T-helper 2 cell treated with Interferon-gamma antibody and Interleukin-4, amounts not matched to agents 5 μg/mL and 100 μg/mL, for 36 hours (primary cell): ENCODE measurements around the gene PARD6G.

Experiments used
- DNase-seq: peaks from one replicate; pipeline ENCODE4 v3.0.0; 2021; ENCODE audit warnings: low spot score
- H3K27ac Mint-ChIP-seq: one replicate; pipeline ENCODE4 v1.8.0; 2021; ENCODE audit warnings: mild to moderate bottlenecking, mixed read lengths
- H3K27me3 Mint-ChIP-seq: one replicate; pipeline ENCODE4 v1.8.0; 2021; ENCODE audit warnings: low read depth, mixed read lengths
- H3K36me3 Mint-ChIP-seq: one replicate; pipeline ENCODE4 v1.8.0; 2021; ENCODE audit warnings: low read depth, mixed read lengths
- H3K4me1 Mint-ChIP-seq: one replicate; pipeline ENCODE4 v1.8.0; 2021; ENCODE audit warnings: low read depth, mixed read lengths
- H3K4me3 Mint-ChIP-seq: one replicate; pipeline ENCODE4 v1.8.0; 2022; ENCODE audit warnings: mild to moderate bottlenecking, moderate library complexity, mixed read lengths
- H3K9me3 Mint-ChIP-seq: one replicate; pipeline ENCODE4 v1.8.0; 2021; ENCODE audit warnings: mixed read lengths

The PARD6G gene

DNA sequence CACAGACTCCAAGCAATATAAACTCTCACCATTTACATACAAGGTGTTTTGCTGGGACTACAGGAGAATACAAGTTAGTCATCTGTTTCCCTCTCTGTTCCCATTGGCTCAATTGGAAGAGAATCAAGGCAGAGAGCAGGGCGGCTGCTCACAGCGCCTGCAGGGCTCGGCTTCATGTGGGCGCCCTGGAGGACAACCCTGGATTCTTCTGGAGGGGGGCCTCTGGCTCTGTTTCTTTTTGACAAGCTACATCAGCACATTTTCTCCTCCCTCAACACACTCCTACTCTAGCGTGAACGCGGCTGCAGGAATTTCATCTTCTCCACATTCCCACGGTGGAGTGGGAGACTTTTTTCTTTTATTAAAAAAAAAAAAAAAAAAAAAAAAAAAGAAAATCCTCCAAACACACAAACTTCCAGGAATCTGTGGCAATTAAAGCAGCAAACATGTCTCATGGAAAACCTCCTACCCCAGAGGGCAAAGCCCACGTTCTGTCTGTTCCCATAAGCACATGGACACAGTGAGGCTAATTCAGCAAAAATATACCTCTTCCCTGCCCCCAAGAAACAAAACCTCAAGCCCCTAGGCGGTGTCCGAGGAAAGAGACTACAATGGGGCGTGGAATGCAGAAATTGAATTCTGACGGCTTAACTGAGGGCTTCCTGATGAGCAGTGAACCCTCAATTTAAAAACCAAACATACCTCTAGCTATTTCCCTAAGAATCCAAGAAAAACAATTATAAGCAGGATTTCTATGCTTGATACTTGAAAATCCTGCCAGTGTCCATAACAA lies 50.6 kb downstream of the PARD6G start:
- Mint-ChIP-seq H3K36me3 (no peaks in the 10 kb centered on the region), H3K4me3 (no peak overlapping the region), H3K9me3 (no peaks in the 10 kb centered on the region), H3K4me1 (peaks cover 5% of the 10 kb centered on the region), H3K27ac (no peak overlapping the region), H3K27me3 (peaks cover 36% of the 10 kb centered on the region)
- DNase-seq: no peak

GRCh38 chr18:80194874-80195570 lies 52.3 kb downstream of the PARD6G start:
- Mint-ChIP-seq H3K27me3 (peaks cover 32% of the 10 kb centered on the region), H3K36me3 (no peaks in the 10 kb centered on the region), H3K27ac (no peak overlapping the region), H3K4me1 (no peaks in the 10 kb centered on the region), H3K9me3 (no peaks in the 10 kb centered on the region), H3K4me3 (no peak overlapping the region)
- DNase-seq: no peak

DNA sequence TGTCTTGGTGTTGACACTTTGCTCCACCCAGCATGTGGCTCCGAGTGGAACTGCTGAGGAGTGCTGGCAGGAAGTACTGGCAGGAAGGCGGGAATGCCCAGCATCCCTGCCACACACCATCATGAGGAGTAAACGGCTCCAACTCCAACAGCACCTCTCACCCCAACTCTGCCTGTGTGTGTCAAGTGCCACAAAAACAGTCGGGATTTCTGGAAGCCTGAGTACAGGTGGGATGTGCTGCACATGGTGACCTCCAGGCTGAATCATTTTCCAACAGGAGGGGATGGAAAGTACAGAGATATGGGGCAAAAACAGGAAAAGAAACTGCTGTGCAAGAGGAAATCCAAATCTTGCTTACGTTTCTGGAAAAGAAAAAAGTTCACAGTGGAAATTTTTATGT lies 53.6 kb downstream of the PARD6G start:
- Mint-ChIP-seq H3K36me3 (no peaks in the 10 kb centered on the region), H3K27me3 (peaks cover 28% of the 10 kb centered on the region), H3K27ac (no peak overlapping the region), H3K4me3 (no peak overlapping the region), H3K9me3 (no peaks in the 10 kb centered on the region), H3K4me1 (no peaks in the 10 kb centered on the region)
- DNase-seq: no peak

DNA sequence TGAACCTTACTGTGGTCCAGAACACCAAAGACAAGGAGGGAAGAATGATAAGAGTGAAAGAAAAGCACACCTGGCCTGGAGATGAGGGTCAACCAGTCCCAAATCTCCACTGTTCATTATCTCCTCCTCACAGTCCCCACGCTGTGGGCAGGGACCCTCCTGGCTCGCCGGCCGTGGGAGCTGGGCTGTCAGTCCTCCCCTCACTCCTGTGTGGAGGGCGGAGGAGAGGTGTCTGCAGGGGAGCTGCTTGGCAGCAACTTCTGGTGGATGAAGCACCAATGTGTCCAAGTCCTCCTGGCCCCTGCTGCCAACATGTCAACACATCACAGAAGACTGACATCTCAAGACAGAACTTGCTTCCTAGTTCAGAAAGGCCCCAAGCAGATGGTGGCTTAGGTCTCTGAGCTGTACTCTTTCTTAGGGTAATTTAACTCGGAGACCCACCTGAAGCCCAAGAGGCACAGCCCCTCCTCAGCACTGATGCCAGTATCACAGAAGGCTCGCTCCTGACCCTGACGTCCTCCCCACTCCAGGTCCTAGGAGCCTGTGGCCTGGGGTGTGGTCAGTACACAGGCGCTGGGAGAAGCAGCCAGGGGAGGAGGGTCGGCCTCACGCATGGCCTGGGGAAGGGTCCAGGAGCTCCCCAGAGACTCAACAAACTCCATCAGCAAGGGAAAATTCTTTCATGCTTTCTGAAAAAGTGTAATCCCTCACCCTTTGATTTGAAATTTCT lies 54.5 kb downstream of the PARD6G start:
- Mint-ChIP-seq H3K36me3 (no peaks in the 10 kb centered on the region), H3K27me3 (peaks cover 23% of the 10 kb centered on the region), H3K27ac (no peak overlapping the region), H3K4me3 (no peak overlapping the region), H3K9me3 (no peaks in the 10 kb centered on the region), H3K4me1 (no peaks in the 10 kb centered on the region)
- DNase-seq: no peak

DNA sequence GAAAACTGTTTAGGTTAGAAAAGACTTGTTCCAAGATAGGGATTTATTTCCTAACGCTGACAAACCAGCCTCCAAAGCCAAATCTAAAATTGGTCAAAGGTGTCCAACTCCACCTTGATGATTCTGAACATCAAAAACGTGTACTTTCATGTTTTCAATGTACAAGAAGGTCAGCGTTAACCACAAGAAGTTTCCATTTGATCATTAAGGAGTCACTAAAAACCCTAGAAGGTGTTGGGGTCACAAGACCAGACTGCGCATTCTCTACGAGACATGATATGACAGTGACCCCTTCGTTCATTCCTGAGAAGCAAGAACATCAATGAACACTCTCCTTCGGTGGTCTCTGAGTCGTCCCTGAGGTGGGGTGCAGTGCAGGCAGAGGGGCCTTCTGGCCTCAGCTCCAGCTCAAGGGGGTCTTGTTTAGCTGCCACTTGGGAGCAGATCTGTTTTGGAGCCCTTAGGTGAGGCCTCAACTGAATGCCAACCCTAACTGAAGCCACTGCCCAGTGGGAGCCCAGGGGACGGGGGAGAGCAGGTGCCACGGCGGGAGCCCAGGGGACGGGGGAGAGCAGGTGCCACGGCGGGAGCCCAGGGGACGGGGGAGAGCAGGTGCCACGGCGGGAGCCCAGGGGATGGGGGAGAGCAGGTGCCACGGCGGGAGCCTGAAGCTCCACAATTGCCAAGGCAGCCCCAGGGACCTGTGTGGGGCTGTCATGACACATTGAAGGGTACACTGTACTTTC lies 55.2 kb downstream of the PARD6G start:
- H3K27ac Mint-ChIP-seq: no peak overlapping the region
- no peak for DNase-seq
- H3K4me3 Mint-ChIP-seq: no peak overlapping the region
- no peaks in the 10 kb centered on the region for H3K36me3 Mint-ChIP-seq
- H3K4me1 Mint-ChIP-seq: no peaks in the 10 kb centered on the region
- peaks cover 21% of the 10 kb centered on the region for H3K27me3 Mint-ChIP-seq
- H3K9me3 Mint-ChIP-seq: no peaks in the 10 kb centered on the region

DNA sequence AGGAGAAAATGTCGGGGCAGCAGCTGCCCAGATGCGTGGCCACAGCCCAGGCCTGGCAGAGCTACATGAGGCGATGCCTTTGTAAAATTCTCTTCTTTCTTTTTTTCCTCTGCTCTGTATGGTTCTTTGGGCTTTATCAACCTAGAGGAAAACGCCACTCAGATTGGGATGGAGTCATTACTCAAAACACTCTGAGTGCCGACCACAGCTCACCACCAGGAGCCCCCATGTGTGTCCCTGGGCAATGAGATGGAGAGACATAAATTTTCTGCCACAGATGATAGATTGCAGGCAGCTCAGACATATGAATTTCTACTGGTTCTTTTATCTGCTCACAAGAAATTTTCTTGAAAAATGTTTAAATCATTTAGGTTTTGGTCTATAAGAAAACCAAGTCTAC lies 56.0 kb downstream of the PARD6G start:
- Mint-ChIP-seq H3K4me1 (no peaks in the 10 kb centered on the region), H3K27ac (no peak overlapping the region), H3K9me3 (peaks cover under 1% of the 10 kb centered on the region), H3K27me3 (peaks cover 18% of the 10 kb centered on the region), H3K36me3 (no peaks in the 10 kb centered on the region), H3K4me3 (no peak overlapping the region)
- DNase-seq: no peak

DNA sequence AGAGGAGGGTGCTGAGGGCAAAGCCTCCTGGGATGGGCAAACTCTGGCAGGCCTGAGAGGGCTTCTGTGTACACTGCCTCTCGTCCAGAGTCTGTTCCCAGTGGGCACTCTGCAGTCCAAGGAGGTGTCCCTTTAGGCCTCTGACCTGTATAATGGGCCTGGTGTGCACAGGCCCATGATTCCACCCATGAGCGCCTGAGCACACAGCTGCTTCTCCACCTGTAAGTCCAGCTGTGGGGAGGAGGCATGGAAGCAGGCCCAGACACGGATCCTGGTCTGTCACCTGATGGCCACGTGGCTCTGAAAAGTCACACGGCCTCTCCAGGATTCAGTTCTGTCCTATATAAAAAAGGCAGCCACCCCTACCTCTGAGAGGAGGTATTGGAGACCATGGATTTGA lies 57.0 kb downstream of the PARD6G start:
- no peaks in the 10 kb centered on the region for H3K4me1 Mint-ChIP-seq
- H3K4me3 Mint-ChIP-seq: no peak overlapping the region
- H3K27ac Mint-ChIP-seq: no peak overlapping the region
- peaks cover 5% of the 10 kb centered on the region for H3K9me3 Mint-ChIP-seq
- H3K36me3 Mint-ChIP-seq: no peaks in the 10 kb centered on the region
- no peak for DNase-seq
- peaks cover 15% of the 10 kb centered on the region for H3K27me3 Mint-ChIP-seq

DNA sequence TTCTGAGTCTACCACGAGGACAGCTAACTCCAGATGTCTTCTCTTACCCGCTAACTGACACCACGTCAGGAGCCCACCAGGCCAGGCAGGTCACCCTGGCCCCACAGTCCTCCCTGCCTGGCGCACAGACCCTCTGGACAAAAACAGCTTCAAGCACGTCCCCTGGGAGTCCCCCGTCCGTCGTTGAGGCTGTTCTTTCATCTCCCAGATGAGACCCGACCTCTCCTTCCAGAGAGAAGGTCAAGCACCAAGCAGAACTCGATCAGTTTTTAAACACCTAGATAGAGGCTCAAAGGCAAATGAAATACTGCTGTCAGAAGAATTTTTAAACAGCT lies 57.8 kb downstream of the PARD6G start:
- Mint-ChIP-seq H3K4me3 (no peak overlapping the region), H3K27ac (no peak overlapping the region), H3K36me3 (no peaks in the 10 kb centered on the region), H3K9me3 (peaks cover 5% of the 10 kb centered on the region), H3K27me3 (peaks cover 12% of the 10 kb centered on the region), H3K4me1 (no peaks in the 10 kb centered on the region)
- no peak for DNase-seq

DNA sequence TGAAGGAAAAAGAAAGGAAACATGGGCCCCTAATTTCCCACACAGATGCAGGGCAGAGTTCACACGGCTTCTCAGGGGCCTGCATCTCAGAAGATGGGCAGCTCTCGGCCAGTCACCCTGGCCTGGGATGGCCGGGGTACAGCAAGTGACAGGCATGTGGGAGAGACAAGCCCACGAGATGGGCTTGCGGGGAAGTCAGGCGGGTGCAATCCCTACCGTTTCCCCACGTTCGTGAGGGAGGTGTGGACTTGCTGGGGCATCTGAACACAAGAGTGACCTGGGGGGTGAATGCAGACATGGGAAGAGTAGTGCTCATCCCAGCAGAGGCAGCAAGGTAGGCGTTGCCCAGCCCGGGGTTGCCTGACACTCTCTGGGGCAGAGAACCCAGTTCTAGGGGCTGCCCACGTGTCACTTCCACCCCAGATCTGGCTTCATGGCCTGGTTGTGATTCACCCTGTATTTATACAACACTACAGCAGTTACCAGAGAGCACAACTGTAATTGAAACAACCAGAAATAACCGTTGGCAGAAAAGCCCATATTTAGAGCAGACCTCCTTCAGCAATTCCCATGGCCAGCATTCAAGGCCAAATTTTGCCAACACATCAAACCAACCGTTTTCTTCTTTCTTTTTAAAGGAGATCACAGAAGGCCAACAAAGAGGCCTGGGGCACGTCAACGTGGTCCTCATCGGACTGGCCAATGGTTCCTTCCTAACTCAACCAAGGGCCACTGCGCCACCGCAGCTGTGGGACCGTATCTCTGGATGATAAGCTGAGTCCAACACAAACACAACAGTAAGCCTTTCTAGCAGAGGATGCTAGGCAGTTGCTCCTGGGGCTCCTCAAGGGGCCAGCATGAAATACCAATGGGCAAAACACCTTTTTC lies 58.4 kb downstream of the PARD6G start:
- H3K4me1 Mint-ChIP-seq: no peaks in the 10 kb centered on the region
- DNase-seq: no peak
- H3K9me3 Mint-ChIP-seq: peaks cover 5% of the 10 kb centered on the region
- H3K36me3 Mint-ChIP-seq: no peaks in the 10 kb centered on the region
- peaks cover 7% of the 10 kb centered on the region for H3K27me3 Mint-ChIP-seq
- H3K27ac Mint-ChIP-seq: no peak overlapping the region
- H3K4me3 Mint-ChIP-seq: no peak overlapping the region

- Mint-ChIP-seq H3K4me3 (no peak overlapping the region), H3K4me1 (no peaks in the 10 kb centered on the region), H3K27me3 (peaks cover 7% of the 10 kb centered on the region), H3K9me3 (peaks cover 5% of the 10 kb centered on the region), H3K36me3 (no peaks in the 10 kb centered on the region), H3K27ac (no peak overlapping the region)
- DNase-seq: no peak
Observed at GRCh38 chr18:80187956-80188642, 59.2 kb downstream of the PARD6G start.

- H3K36me3 Mint-ChIP-seq: no peaks in the 10 kb centered on the region
- H3K27me3 Mint-ChIP-seq: no peaks in the 10 kb centered on the region
- no peak overlapping the region for H3K27ac Mint-ChIP-seq
- no peaks in the 10 kb centered on the region for H3K4me1 Mint-ChIP-seq
- peaks cover 5% of the 10 kb centered on the region for H3K9me3 Mint-ChIP-seq
- H3K4me3 Mint-ChIP-seq: no peak overlapping the region
- DNase-seq: no peak
Observed at GRCh38 chr18:80185545-80185944, 61.8 kb downstream of the PARD6G start.

DNA sequence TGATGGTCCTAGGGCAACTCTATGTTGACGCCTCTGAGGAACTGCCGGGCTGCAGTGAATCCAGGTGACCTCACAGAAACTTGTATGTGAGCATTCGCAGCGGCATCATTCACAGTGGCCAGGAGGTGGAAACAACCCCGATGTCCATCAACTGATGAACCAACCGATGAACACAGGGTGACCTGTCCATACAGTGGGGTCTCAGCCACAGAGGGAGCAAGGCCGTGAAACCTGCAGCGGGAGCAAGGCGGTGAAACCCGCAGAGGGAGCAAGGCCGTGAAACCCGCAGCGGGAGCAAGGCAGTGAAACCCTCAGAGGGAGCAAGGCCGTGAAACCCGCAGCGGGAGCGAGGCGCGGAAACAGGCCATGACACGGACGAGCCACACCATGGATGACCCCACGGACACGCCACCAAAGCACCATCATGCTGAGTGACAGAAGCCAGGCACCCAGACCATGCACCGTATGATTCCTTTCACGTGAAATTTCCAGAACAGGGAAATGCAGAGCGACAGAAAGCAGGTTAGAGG lies 63.0 kb downstream of the PARD6G start:
- H3K27me3 Mint-ChIP-seq: no peaks in the 10 kb centered on the region
- no peak overlapping the region for H3K4me3 Mint-ChIP-seq
- peaks cover 5% of the 10 kb centered on the region for H3K9me3 Mint-ChIP-seq
- no peak for DNase-seq
- H3K4me1 Mint-ChIP-seq: no peaks in the 10 kb centered on the region
- H3K27ac Mint-ChIP-seq: no peak overlapping the region
- no peaks in the 10 kb centered on the region for H3K36me3 Mint-ChIP-seq
